Gastroesophageal sphincter (tissue), 4 donors: ENCODE results near the gene KRTAP17-1. TPM values are rescaled to one million over a fixed set of nuclear protein-coding genes. Genes with fewer than 3 reads are reported as not detected.

ENCODE experiments used
- ATAC-seq: fragments of 150-250 bp; one replicate; pipeline ENCODE4 v1.9.1; 2016; ENCODE audit warnings: mild to moderate bottlenecking, moderate library complexity
- H3K27ac ChIP-seq, 4 donors: fragments of 200-600 bp; sonication (generic) in 3 of 4; 1 replicate in 3 of 4; 2 replicates in 1 of 4; pipeline ENCODE4 v1.5.1; 2016 to 2019
- H3K27me3 ChIP-seq: fragments of 200-600 bp; sonication (generic); one replicate; pipeline ENCODE4 v1.5.1; 2019
- H3K36me3 ChIP-seq, 2 donors: fragments of 200-600 bp; sonication (generic); one replicate each; pipeline ENCODE4 v1.5.1; 2019; ENCODE audit warnings: control low read depth in 1 of 2
- H3K4me1 ChIP-seq, 3 donors: fragments of 200-600 bp; sonication (generic); 1 replicate in 2 of 3; 2 replicates in 1 of 3; pipeline ENCODE4 v1.5.1; 2016 to 2019; ENCODE audit warnings: control low read depth in 2 of 3
- H3K4me3 ChIP-seq, 2 donors: fragments of 200-600 bp; sonication (generic); one replicate each; pipeline ENCODE4 v1.5.1; 2019; ENCODE audit warnings: mild to moderate bottlenecking in 1 of 2, moderate library complexity in 1 of 2
- H3K9me3 ChIP-seq, 3 donors: fragments of 200-600 bp; sonication (generic); one replicate each; pipeline ENCODE4 v1.5.1; 2017 to 2019; ENCODE audit warnings: control low read depth in 2 of 3
- CTCF ChIP-seq, 4 experiments: fragments of 200-600 bp in 2 of 4; fragments of 450-650 bp in 2 of 4; sonication (generic) in 1 of 4; IDR thresholded peaks; one replicate each; pipeline ENCODE4 v1.5.1; 2017 to 2019; ENCODE audit warnings: antibody characterized with exemption in 4 of 4, mild to moderate bottlenecking in 2 of 4, moderate library complexity in 2 of 4
- EP300 ChIP-seq: sonication (generic); formaldehyde crosslinking; IDR thresholded peaks from one replicate; pipeline ENCODE4 v1.6.1; 2017; ENCODE audit warnings: antibody characterized with exemption, mild to moderate bottlenecking
- POLR2A ChIP-seq, 2 donors: fragments of 450-650 bp; IDR thresholded peaks; one replicate each; pipeline ENCODE4 v1.6.1; 2017; ENCODE audit warnings: antibody characterized with exemption in 2 of 2, mild to moderate bottlenecking in 2 of 2, moderate library complexity in 1 of 2
- POLR2AphosphoS5 ChIP-seq: sonication (generic); formaldehyde crosslinking; IDR thresholded peaks from one replicate; pipeline ENCODE4 v1.6.1; 2017; ENCODE audit warnings: antibody characterized with exemption
- WGBS, 2 donors: methylation state at CpG; one replicate each; pipeline ENCODE4 v1.1.5; 2018; ENCODE audit warnings: low coverage in 1 of 2; 5-methylcytosine and 5-hydroxymethylcytosine counted together
- total RNA-seq, 4 donors: library from RNA; depleted of rRNA; stranded (reverse); fragments of >200 nt; gene quantifications; one replicate each; pipeline ENCODE4 v1.1.0, GENCODE V29; 2016

Gene KRTAP17-1
- total RNA-seq, 4 donors from 2014 or later: not detected

GRCh38 chr17:41339571-41340172 is 24.2 kb upstream of the KRTAP17-1 start:
- ATAC-seq: no peak
- no peak for TF ChIP-seq EP300
- TF ChIP-seq CTCF (IDR thresholded peaks at IDR 0.05): no peak
- no peak for TF ChIP-seq POLR2A (IDR thresholded peaks at IDR 0.05)
- no peak for TF ChIP-seq POLR2AphosphoS5
- peaks cover 1% of the 10 kb centered on the region for H3K27me3 ChIP-seq
- H3K9me3 ChIP-seq: peaks cover 0 to 7% (median 0%) of the 10 kb centered on the region in 3 donors
- no peaks in the 10 kb centered on the region for H3K4me1 ChIP-seq
- no peaks in the 10 kb centered on the region for H3K36me3 ChIP-seq
- no peak overlapping the region for H3K27ac ChIP-seq
- H3K4me3 ChIP-seq: no peak overlapping the region
- whole genome bisulfite sequencing, 2 donors: 43 to 47% methylated on average over 1 to 2 of the region's 2 CpGs

GRCh38 chr17:41338961-41339485 is 23.5 kb upstream of the KRTAP17-1 start:
- H3K27ac ChIP-seq: no peak overlapping the region
- 38 to 64% methylated on average over 5 of the region's 5 CpGs for WGBS, 2 donors
- peaks cover 0 to 7% (median 0%) of the 10 kb centered on the region in 3 donors for H3K9me3 ChIP-seq
- no peak for TF ChIP-seq EP300
- TF ChIP-seq POLR2AphosphoS5: no peak
- no peak for TF ChIP-seq CTCF (IDR thresholded peaks at IDR 0.05)
- no peak for TF ChIP-seq POLR2A (IDR thresholded peaks at IDR 0.05)
- ATAC-seq: no peak
- H3K36me3 ChIP-seq: no peaks in the 10 kb centered on the region
- peaks cover 4% of the 10 kb centered on the region for H3K27me3 ChIP-seq
- no peak overlapping the region for H3K4me3 ChIP-seq
- H3K4me1 ChIP-seq: no peaks in the 10 kb centered on the region

- no peaks in the 10 kb centered on the region for H3K36me3 ChIP-seq
- H3K27me3 ChIP-seq: peaks cover 13% of the 10 kb centered on the region
- H3K9me3 ChIP-seq: no peaks in the 10 kb centered on the region
- H3K4me1 ChIP-seq: no peaks in the 10 kb centered on the region
- no peak overlapping the region for H3K27ac ChIP-seq
- H3K4me3 ChIP-seq: no peak overlapping the region
- WGBS, 2 donors: 77 to 100% methylated on average over 1 of the region's 1 CpG
- no peak for ATAC-seq
- TF ChIP-seq CTCF (IDR thresholded peaks at IDR 0.05): no peak
- TF ChIP-seq EP300: no peak
- TF ChIP-seq POLR2AphosphoS5: no peak
- TF ChIP-seq POLR2A (IDR thresholded peaks at IDR 0.05): no peak
These were observed 20.2 kb upstream of the KRTAP17-1 start for GRCh38 chr17:41335747-41336146.

- 80 to 90% methylated on average over 1 to 2 of the region's 6 CpGs for WGBS, 2 donors
- H3K27ac ChIP-seq: no peak overlapping the region
- TF ChIP-seq POLR2AphosphoS5 (no peak), CTCF (IDR thresholded peaks at IDR 0.05) (no peak), EP300 (no peak), POLR2A (IDR thresholded peaks at IDR 0.05) (no peak)
- peaks cover 13% of the 10 kb centered on the region for H3K27me3 ChIP-seq
- ATAC-seq: no peak
- no peak overlapping the region for H3K4me3 ChIP-seq
- H3K4me1 ChIP-seq: no peaks in the 10 kb centered on the region
- no peaks in the 10 kb centered on the region for H3K36me3 ChIP-seq
- no peaks in the 10 kb centered on the region for H3K9me3 ChIP-seq
These were observed 19.1 kb upstream of the KRTAP17-1 start for GRCh38 chr17:41334385-41335305.
